Lower leg skin (tissue), 4 donors: ENCODE data around the gene TPM2. TPM values are rescaled to one million over a fixed set of nuclear protein-coding genes. Genes with fewer than 3 reads are reported as not detected.

Experiments
- DNase-seq, 2 donors: peaks; one replicate each; pipeline ENCODE4 v3.0.0-alpha.2; 2019; ENCODE audit warnings: low spot score in 2 of 2
- H3K4me3 ChIP-seq: fragments of 200-600 bp; sonication (generic); 2 replicates; pipeline ENCODE4 v1.5.1; 2017; ENCODE audit warnings: mild to moderate bottlenecking, low read depth; ENCODE audit not compliant: poor library complexity, severe bottlenecking
- CTCF ChIP-seq, 3 donors: fragments of 450-650 bp; IDR thresholded peaks; one replicate each; pipeline ENCODE4 v1.5.1; 2016; ENCODE audit warnings: antibody characterized with exemption in 3 of 3, mild to moderate bottlenecking in 3 of 3, moderate library complexity in 2 of 3
- POLR2A ChIP-seq, 2 donors: fragments of 450-650 bp; IDR thresholded peaks; one replicate each; pipeline ENCODE4 v1.6.1; 2016 to 2017; ENCODE audit warnings: antibody characterized with exemption in 2 of 2, mild to moderate bottlenecking in 1 of 2, moderate library complexity in 1 of 2
- WGBS, 2 donors: methylation state at CpG; one replicate each; pipeline ENCODE4 v1.1.5; 2018; 5-methylcytosine and 5-hydroxymethylcytosine counted together
- intact Hi-C: fragments of 100-400 bp; cut with DNase I; formaldehyde crosslinking; loops from one replicate; pipeline ENCODE4 v1.15.0; 2023; ENCODE audit warnings: low total_unique reads
- total RNA-seq, 4 donors: library from RNA; depleted of rRNA; stranded (reverse); fragments of >200 nt; gene quantifications; one replicate each; pipeline ENCODE4 v1.1.0, GENCODE V29; 2016

The TPM2 gene
- total RNA-seq, 4 donors from 2014 or later = 36.3 to 190 (median 68.6) TPM

GRCh38 chr9:35682520-35683315 lies 7.0 kb downstream of the TPM2 start:
- TF ChIP-seq CTCF (IDR thresholded peaks at IDR 0.05) (no peak), POLR2A (IDR thresholded peaks at IDR 0.05) (no peak)
- intact Hi-C loops = no loop called here
- WGBS, 2 donors = 83 to 92% methylated on average over 10 of the region's 10 CpGs
- H3K4me3 ChIP-seq = no peak overlapping the region
- no peak for DNase-seq

- 80 to 85% methylated on average over 6 of the region's 6 CpGs for WGBS, 2 donors
- intact Hi-C loops = no loop called here
- DNase-seq = no peak
- TF ChIP-seq CTCF (IDR thresholded peaks at IDR 0.05) = no peak
- TF ChIP-seq POLR2A (IDR thresholded peaks at IDR 0.05) = no peak
- H3K4me3 ChIP-seq = no peak overlapping the region
These were observed 7.7 kb downstream of the TPM2 start for GRCh38 chr9:35682051-35682450.

GRCh38 chr9:35681341-35682002 lies 8.3 kb downstream of the TPM2 start:
- WGBS, 2 donors = 42 to 53% methylated on average over 3 of the region's 3 CpGs
- intact Hi-C loops = no loop called here
- no peak for TF ChIP-seq POLR2A (IDR thresholded peaks at IDR 0.05)
- no peak for TF ChIP-seq CTCF (IDR thresholded peaks at IDR 0.05)
- H3K4me3 ChIP-seq = no peak overlapping the region
- no peak for DNase-seq

GRCh38 chr9:35680331-35681105 lies 9.2 kb downstream of the TPM2 start:
- TF ChIP-seq POLR2A (IDR thresholded peaks at IDR 0.05) (no peak), CTCF (IDR thresholded peaks at IDR 0.05) (no peak)
- WGBS, 2 donors = 63 to 71% methylated on average over 15 of the region's 15 CpGs
- no peak for DNase-seq
- intact Hi-C loops = loop anchor here (1.0 kb wide), 1 partner anchor 33 kb away; no protein-coding TSS in a partner anchor
- H3K4me3 ChIP-seq = no peak overlapping the region

- no peak for DNase-seq
- 83 to 90% methylated on average over 8 of the region's 8 CpGs for WGBS, 2 donors
- TF ChIP-seq CTCF (IDR thresholded peaks at IDR 0.05) = no peak
- TF ChIP-seq POLR2A (IDR thresholded peaks at IDR 0.05) = no peak
- H3K4me3 ChIP-seq = no peak overlapping the region
- intact Hi-C loops = loop anchor here (1.0 to 10.0 kb wide), 2 partner anchors 33 to 45 kb away; no protein-coding TSS in a partner anchor
These were observed 9.9 kb downstream of the TPM2 start for GRCh38 chr9:35679766-35680330.
